Activated CD4-positive, alpha-beta T cell treated with anti-CD3 and anti-CD28 coated beads, Interleukin-2, amount 50 U/mL, for 16 hours (primary cell): ENCODE results near the gene HIVEP2.
A peak's percentile ranks its signal among the peaks of the same experiment; 100 is the strongest.

Experiments
- DNase-seq: peaks from one replicate; pipeline ENCODE4 v3.0.0-alpha.2; 2020

The HIVEP2 gene

GRCh38 chr6:142857796-142858555 lies 87.0 kb downstream of the HIVEP2 start:
- no peak for DNase-seq

GRCh38 chr6:142857233-142857761 lies 87.7 kb downstream of the HIVEP2 start:
- no peak for DNase-seq

GRCh38 chr6:142856624-142857232 lies 88.2 kb downstream of the HIVEP2 start:
- peak; percentile 71 for DNase-seq

- DNase-seq: peak; percentile 75
Measured at GRCh38 chr6:142855893-142856623, 88.9 kb downstream of the HIVEP2 start.

- no peak for DNase-seq
Measured at GRCh38 chr6:142854589-142855488, 90.1 kb downstream of the HIVEP2 start.

GRCh38 chr6:142853244-142854180 lies 91.5 kb downstream of the HIVEP2 start:
- DNase-seq: no peak

GRCh38 chr6:142851601-142852000 lies 93.4 kb downstream of the HIVEP2 start:
- peak; percentile 82 for DNase-seq

- DNase-seq: peak; percentile 89
Measured at GRCh38 chr6:142850679-142851423, 94.1 kb downstream of the HIVEP2 start.

- DNase-seq: no peak
Measured at GRCh38 chr6:142848976-142849375, 96.0 kb downstream of the HIVEP2 start.

GRCh38 chr6:142848156-142848555 lies 96.8 kb downstream of the HIVEP2 start:
- DNase-seq: no peak

- DNase-seq: no peak
Measured at GRCh38 chr6:142846883-142847287, 98.1 kb downstream of the HIVEP2 start.

- no peak for DNase-seq
Measured at GRCh38 chr6:142846459-142846831, 98.5 kb downstream of the HIVEP2 start.

- peak; percentile 75 for DNase-seq
Measured at GRCh38 chr6:142845624-142846458, 99.1 kb downstream of the HIVEP2 start.

- peak; percentile 58 for DNase-seq
Measured at GRCh38 chr6:142845143-142845571, 99.8 kb downstream of the HIVEP2 start.

GRCh38 chr6:142844065-142844755 lies 100.8 kb downstream of the HIVEP2 start:
- DNase-seq: no peak

GRCh38 chr6:142843361-142843760 lies 101.6 kb downstream of the HIVEP2 start:
- DNase-seq: no peak

- DNase-seq: peak; percentile 93
Measured at GRCh38 chr6:142842418-142843261, 102.3 kb downstream of the HIVEP2 start.

GRCh38 chr6:142841915-142842314 lies 103.1 kb downstream of the HIVEP2 start:
- no peak for DNase-seq
